Heart left ventricle (tissue), 16 donors: Measurements from ENCODE around the gene MSANTD1. TPM values are rescaled to one million over a fixed set of nuclear protein-coding genes. Genes with fewer than 3 reads are reported as not detected.

Experiments
- ATAC-seq, 4 donors: fragments of 200-7000 bp; cut with Tn5 transposase; one replicate each; pipeline ENCODE4 v1.9.1; 2020 to 2022; ENCODE audit warnings: moderate library complexity in 4 of 4, mild to moderate bottlenecking in 3 of 4, moderate number of reproducible peaks in 1 of 4
- DNase-seq, 5 donors: peaks; one replicate each; pipeline ENCODE4 v3.0.0-alpha.2; 2020
- H3K27ac ChIP-seq, 12 donors: fragments of 200-600 bp; sonication (generic) in 4 of 12; one replicate each; pipeline versions ENCODE4 v1.5.0 to v1.8.0; 2016 to 2022; ENCODE audit warnings: mild to moderate bottlenecking in 2 of 12
- H3K27me3 ChIP-seq, 9 donors: fragments of 200-600 bp; sonication (generic) in 2 of 9; one replicate each; pipeline versions ENCODE4 v1.5.1 to v1.8.0; 2016 to 2022; ENCODE audit warnings: mild to moderate bottlenecking in 3 of 9
- H3K36me3 ChIP-seq, 9 donors: fragments of 200-600 bp; sonication (generic) in 2 of 9; one replicate each; pipeline versions ENCODE4 v1.5.0 to v1.8.0; 2018 to 2022; ENCODE audit warnings: mild to moderate bottlenecking in 2 of 9
- H3K4me1 ChIP-seq, 12 donors: fragments of 200-600 bp; sonication (generic) in 4 of 12; one replicate each; pipeline versions ENCODE4 v1.5.0 to v1.8.0; 2016 to 2022; ENCODE audit warnings: mild to moderate bottlenecking in 3 of 12
- H3K4me3 ChIP-seq, 12 donors: fragments of 200-600 bp; sonication (generic) in 4 of 12; one replicate each; pipeline versions ENCODE4 v1.5.0 to v1.8.0; 2017 to 2022; ENCODE audit warnings: mild to moderate bottlenecking in 9 of 12, moderate library complexity in 4 of 12
- H3K9me3 ChIP-seq, 12 donors: fragments of 200-600 bp; sonication (generic) in 4 of 12; one replicate each; pipeline versions ENCODE4 v1.5.0 to v1.8.0; 2016 to 2022; ENCODE audit warnings: mild to moderate bottlenecking in 1 of 12
- POLR2A ChIP-seq, 2 donors: fragments of 450-650 bp; IDR thresholded peaks; one replicate each; pipeline ENCODE4 v1.6.1; 2017; ENCODE audit warnings: antibody characterized with exemption in 2 of 2, mild to moderate bottlenecking in 2 of 2, moderate library complexity in 2 of 2
- WGBS, 4 donors: extraction: QIAGEN DNeasy Blood & Tissue Kit in 2 of 4; methylation state at CpG; one replicate each; pipeline versions ENCODE4 v1.1.5 to v1.1.7; 2013 to 2018; 5-methylcytosine and 5-hydroxymethylcytosine counted together
- intact Hi-C, 10 donors: fragments of 100-400 bp; cut with DNase I; formaldehyde crosslinking; loops; one replicate each; pipeline versions ENCODE4 v1.11.1 to v1.14.2; 2022
- polyA plus RNA-seq, 2 donors: library from polyadenylated mRNA; stranded (reverse); fragments of 200-250 nt; gene quantifications; one replicate each; pipeline ENCODE4 v1.2.3, GENCODE V29; 2013
- total RNA-seq, 9 donors: library from RNA; depleted of rRNA in 2 of 9; stranded (reverse); fragments of >200 nt in 2 of 9; fragmentation: NEBNext Ultra II Directional in 3 of 9; extraction: Animal tissue kit (Norgen Biotek cat#: 25700) in 3 of 9; gene quantifications; one replicate each; pipeline versions ENCODE4 v1.1.0 to v1.2.4, GENCODE V29; 2016 to 2023
- TF ChIP-seq, protein P1 (sequence below), 12 donors: fragments of 200-600 bp; sonication (generic) in 4 of 12; IDR thresholded peaks; one replicate each; pipeline versions ENCODE4 v1.5.0 to v1.8.0; 2018 to 2022; ENCODE audit warnings: antibody characterized with exemption in 12 of 12, mild to moderate bottlenecking in 5 of 12
- donor health status: ischemic (EF 13 %, LVEDD 7.1; RV severe dilation, severe dysfunction).
- donor health status: healthy with polysubstance abuse.
- donor health status: DM: no; HTN: yes; CAD: no.
- donor health status: DM: no; HTN: no; CAD: no.
- donor health status: ischemic (EF 25% LVEDD 6.9; RV normal size, moderate dysfunction).
- donor health status: ischemic (EF 25% LVEDD 5.7; RV mildly dilated, moderate dysfunction).
- donor health status: healthy.
- donor health status: DM: yes; HTN: yes; CAD: no.
- donor health status: ischemic (EF 35%, LVEDD 5.7; RV mildly dilated, moderate dysfunction).
- donor health status: nonischemic (EF 11% LVEDD 7.7; RV severe dilation, severe dysfunction).
- donor health status: DM: yes; HTN: yes; CAD: no.
- donor health status: PGD.
- donor health status: ischemic (EF 29% LVEDD 5.4; RV normal size, mild dysfunction).
- donor health status: nonischemic (EF 23%, LVEDD 6.1; RV moderate dilation, normal function).

The MSANTD1 gene
- total and polyA plus RNA-seq, 11 donors = 0.30 to 0.93 (median 0.34) TPM; not detected in 2

DNA sequence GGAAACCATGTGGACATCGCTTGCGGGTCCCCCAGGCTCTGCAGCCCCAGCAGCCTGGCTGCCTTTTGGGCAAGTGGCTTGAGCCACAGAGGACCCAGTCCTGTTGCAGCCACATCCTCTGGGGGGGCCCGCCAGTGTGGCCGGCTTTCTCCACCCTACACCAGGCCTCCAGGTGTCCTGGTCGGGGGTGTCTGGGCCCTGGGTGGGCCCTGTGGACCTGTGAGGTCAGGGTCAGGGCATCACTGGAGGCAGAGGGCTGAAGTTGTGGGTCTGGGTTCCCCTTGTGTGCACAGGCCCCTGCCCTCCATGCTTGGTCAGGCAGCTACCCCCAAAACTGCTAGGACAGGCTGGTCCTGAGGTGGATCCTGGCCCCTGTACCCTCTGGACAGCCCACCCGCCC lies 3.3 kb upstream of the MSANTD1 start:
- H3K27me3 ChIP-seq = no peaks in the 10 kb centered on the region
- intact Hi-C loops = no loop called here
- H3K4me3 ChIP-seq = no peak overlapping the region
- H3K27ac ChIP-seq = no peak overlapping the region
- no peaks in the 10 kb centered on the region for H3K9me3 ChIP-seq
- TF ChIP-seq POLR2A (IDR thresholded peaks at IDR 0.05) = no peak
- TF ChIP-seq, protein P1, sequence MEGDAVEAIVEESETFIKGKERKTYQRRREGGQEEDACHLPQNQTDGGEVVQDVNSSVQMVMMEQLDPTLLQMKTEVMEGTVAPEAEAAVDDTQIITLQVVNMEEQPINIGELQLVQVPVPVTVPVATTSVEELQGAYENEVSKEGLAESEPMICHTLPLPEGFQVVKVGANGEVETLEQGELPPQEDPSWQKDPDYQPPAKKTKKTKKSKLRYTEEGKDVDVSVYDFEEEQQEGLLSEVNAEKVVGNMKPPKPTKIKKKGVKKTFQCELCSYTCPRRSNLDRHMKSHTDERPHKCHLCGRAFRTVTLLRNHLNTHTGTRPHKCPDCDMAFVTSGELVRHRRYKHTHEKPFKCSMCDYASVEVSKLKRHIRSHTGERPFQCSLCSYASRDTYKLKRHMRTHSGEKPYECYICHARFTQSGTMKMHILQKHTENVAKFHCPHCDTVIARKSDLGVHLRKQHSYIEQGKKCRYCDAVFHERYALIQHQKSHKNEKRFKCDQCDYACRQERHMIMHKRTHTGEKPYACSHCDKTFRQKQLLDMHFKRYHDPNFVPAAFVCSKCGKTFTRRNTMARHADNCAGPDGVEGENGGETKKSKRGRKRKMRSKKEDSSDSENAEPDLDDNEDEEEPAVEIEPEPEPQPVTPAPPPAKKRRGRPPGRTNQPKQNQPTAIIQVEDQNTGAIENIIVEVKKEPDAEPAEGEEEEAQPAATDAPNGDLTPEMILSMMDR (IDR thresholded peaks at IDR 0.05) = no peak
- WGBS, 4 donors = 92 to 100% (median 94%) methylated on average over 2 to 6 of the region's 6 CpGs
- H3K4me1 ChIP-seq = no peaks in the 10 kb centered on the region
- peaks cover 0 to 19% (median 6%) of the 10 kb centered on the region in 9 donors for H3K36me3 ChIP-seq
- ATAC-seq (no peak), DNase-seq (no peak)

DNA sequence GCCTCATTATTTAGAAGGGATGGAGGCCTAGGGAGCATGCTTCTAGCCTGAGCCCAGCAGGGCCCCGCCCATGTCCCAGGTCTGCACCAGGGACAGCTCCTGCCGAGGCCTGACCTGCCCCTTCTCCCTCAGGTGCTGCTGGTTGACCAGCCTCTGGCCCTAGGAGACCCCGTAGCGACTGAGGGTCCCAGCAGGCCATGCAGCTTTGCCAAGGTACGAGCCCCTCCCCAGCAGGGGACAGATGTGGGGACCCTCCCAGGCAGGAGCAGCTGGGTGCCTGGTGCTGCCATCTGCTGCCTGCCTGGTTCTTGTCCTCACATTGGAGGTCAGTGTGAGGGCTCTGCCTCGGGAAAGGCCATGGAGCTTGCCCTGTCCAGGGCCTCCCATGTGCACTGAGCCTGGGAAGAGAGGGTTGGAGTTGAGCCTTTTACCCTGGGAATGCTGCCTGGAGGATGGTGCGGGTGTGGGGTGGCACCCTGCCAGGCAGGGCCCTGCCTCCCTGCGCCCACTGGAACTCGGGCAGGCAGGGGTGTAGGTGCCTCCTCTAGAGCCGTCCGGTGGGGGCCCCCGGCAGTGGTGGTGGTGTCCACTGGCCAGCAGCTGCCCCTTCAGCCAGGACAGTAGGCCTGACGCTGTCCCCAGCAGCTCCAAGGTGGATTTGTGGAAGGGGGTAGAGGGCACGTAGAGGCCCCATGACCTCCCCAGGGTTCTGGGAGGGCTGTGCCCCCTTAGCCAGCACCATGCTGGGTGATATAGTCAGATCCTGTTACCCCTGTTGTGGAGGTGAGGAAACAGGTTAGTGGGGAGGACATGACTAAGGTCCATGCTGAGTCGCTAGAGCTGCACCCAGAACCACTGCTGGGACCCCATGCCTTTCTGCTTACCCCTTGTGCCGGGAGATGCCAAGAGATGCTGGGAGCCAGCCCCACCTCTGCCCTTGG lies 2.2 kb upstream of the MSANTD1 start:
- no peak overlapping the region for H3K27ac ChIP-seq
- no peak overlapping the region for H3K4me3 ChIP-seq
- no peak for ATAC-seq
- intact Hi-C loops = no loop called here
- no peaks in the 10 kb centered on the region for H3K27me3 ChIP-seq
- no peaks in the 10 kb centered on the region for H3K4me1 ChIP-seq
- WGBS, 4 donors = 81 to 90% (median 82%) methylated on average over 4 to 16 of the region's 16 CpGs
- H3K9me3 ChIP-seq = no peaks in the 10 kb centered on the region
- no peak for DNase-seq
- TF ChIP-seq, protein P1 (IDR thresholded peaks at IDR 0.05) = peak in 1 of 12 donors; percentile 19
- TF ChIP-seq POLR2A (IDR thresholded peaks at IDR 0.05) = no peak
- H3K36me3 ChIP-seq = peaks cover 0 to 12% (median 0%) of the 10 kb centered on the region in 9 donors

DNA sequence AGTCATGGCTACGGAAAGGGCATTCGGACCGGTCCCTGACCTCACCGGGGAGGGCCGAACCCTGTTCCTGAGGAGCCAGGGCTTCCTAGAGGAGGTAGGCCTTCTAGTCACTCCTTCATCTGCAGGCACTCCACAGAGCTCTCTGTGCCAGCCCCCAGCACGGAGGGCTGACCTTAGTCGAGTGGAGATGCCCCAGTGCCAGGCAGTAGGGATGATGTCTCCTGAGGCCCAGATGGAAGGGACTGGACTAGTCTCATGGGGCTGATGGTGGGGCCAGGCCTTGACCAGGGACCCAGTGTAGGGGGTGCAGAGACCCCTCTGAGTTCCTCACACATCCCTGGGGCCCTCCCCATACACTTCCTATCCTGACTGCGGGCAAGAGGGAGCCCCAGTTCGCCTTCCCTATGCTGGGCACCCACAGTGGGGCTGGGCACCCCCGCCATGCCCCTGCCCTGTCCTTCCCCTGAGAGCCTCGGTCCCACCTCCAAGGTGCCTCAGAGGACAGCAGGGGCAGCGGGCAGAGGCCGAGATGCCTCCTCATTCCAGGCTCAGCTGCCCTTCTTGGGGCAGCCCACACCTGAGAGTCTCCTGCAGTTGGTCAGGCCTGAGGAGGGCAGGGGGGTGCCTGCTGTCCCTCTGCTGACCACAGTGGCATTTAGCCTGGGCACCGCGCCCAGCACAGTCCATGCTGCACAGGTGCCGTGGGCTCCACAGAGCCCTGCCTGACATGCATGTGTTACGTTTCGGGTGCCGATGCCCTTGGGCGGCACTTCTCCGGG lies 1.4 kb upstream of the MSANTD1 start:
- ATAC-seq (no peak), DNase-seq (no peak)
- Histone ChIP-seq H3K27ac (no peak overlapping the region), H3K4me1 (no peaks in the 10 kb centered on the region), H3K27me3 (no peaks in the 10 kb centered on the region), H3K36me3 (peaks cover 0 to 10% (median 0%) of the 10 kb centered on the region in 9 donors), H3K9me3 (no peaks in the 10 kb centered on the region), H3K4me3 (no peak overlapping the region)
- intact Hi-C loops = no loop called here
- TF ChIP-seq, protein P1 (IDR thresholded peaks at IDR 0.05) = no peak
- no peak for TF ChIP-seq POLR2A (IDR thresholded peaks at IDR 0.05)
- WGBS, 4 donors = 93 to 96% (median 95%) methylated on average over 12 to 21 of the region's 21 CpGs

DNA sequence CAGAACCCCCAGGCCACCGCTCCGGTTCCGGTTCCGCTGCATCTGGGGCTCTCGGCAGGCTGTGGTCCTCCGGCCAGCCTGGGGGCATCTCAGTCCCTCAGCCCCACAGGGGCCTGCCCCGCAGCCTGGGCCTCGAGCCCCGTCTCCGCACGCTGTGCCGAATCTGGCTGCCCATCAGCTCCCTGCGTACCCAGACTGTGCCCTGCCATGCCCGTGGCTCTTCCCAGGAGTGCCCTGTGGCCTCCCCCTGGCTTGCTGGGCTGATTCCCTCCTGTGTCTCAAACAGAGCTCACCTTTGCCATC lies 830 bp upstream of the MSANTD1 start:
- 90 to 96% (median 94%) methylated on average over 3 to 14 of the region's 14 CpGs for WGBS, 4 donors
- no peak overlapping the region for H3K4me3 ChIP-seq
- peaks cover 0 to 6% (median 0%) of the 10 kb centered on the region in 9 donors for H3K36me3 ChIP-seq
- ATAC-seq (no peak), DNase-seq (peak in 1 of 5 donors; percentile 64)
- intact Hi-C loops = no loop called here
- H3K9me3 ChIP-seq = no peaks in the 10 kb centered on the region
- TF ChIP-seq POLR2A (IDR thresholded peaks at IDR 0.05) = no peak
- TF ChIP-seq, protein P1 (IDR thresholded peaks at IDR 0.05) = no peak
- H3K27me3 ChIP-seq = no peaks in the 10 kb centered on the region
- no peak overlapping the region for H3K27ac ChIP-seq
- H3K4me1 ChIP-seq = no peaks in the 10 kb centered on the region
